Calu3 (cell line): ENCODE results near the gene GRM1. TPM values are rescaled to one million over a fixed set of nuclear protein-coding genes. Genes with fewer than 3 reads are reported as not detected.

Source experiments
- BruUV-seq: library from RNA; stranded (reverse); fragments of 400-500 nt; replicated peaks from 2 replicates; lab custom pipeline; 2021; lab: Mats Ljungman, UMichigan
- CTCF ChIA-PET: fragments of 300-600 bp; sonication (Branson Sonifier 250); formaldehyde crosslinking; loops from one replicate; lab custom pipeline; 2022; ENCODE audit warnings: antibody characterized with exemption; lab: Charles Lee
- DNase-seq: peaks from one replicate; pipeline ENCODE4 v3.0.0; 2022
- H3K27ac Mint-ChIP-seq: one replicate; pipeline ENCODE4 v1.8.0; 2022; ENCODE audit warnings: mixed read lengths; ENCODE audit not compliant: unreplicated experiment
- H3K27me3 Mint-ChIP-seq: one replicate; pipeline ENCODE4 v1.8.0; 2022; ENCODE audit warnings: mixed read lengths; ENCODE audit not compliant: unreplicated experiment
- H3K36me3 Mint-ChIP-seq: one replicate; pipeline ENCODE4 v1.8.0; 2022; ENCODE audit warnings: mild to moderate bottlenecking, moderate library complexity, mixed read lengths; ENCODE audit not compliant: insufficient read depth, unreplicated experiment
- H3K4me1 Mint-ChIP-seq: one replicate; pipeline ENCODE4 v1.8.0; 2022; ENCODE audit warnings: mild to moderate bottlenecking, low read depth, mixed read lengths; ENCODE audit not compliant: unreplicated experiment
- H3K4me3 Mint-ChIP-seq: one replicate; pipeline ENCODE4 v1.8.0; 2022; ENCODE audit warnings: mild to moderate bottlenecking, low read depth, moderate library complexity, mixed read lengths; ENCODE audit not compliant: unreplicated experiment
- H3K9me3 Mint-ChIP-seq: one replicate; pipeline ENCODE4 v1.8.0; 2022; ENCODE audit warnings: low read depth, mixed read lengths; ENCODE audit not compliant: unreplicated experiment
- CTCF ChIP-seq: fragments of 200-600 bp; IDR thresholded peaks from one replicate; pipeline ENCODE4 v1.8.0; 2022; ENCODE audit warnings: antibody characterized with exemption; ENCODE audit not compliant: unreplicated experiment
- intact Hi-C: fragments of 100-400 bp; cut with micrococcal nuclease; formaldehyde crosslinking; loops from one replicate; pipeline ENCODE4 v1.10.0; 2022; ENCODE audit not compliant: unreplicated experiment
- total RNA-seq: library from RNA; stranded (reverse); gene quantifications from 2 replicates; pipeline ENCODE4 v1.2.3, GENCODE V29; 2022

GRM1 gene
- total RNA-seq, 1 experiment from 2014 or later: not detected

DNA sequence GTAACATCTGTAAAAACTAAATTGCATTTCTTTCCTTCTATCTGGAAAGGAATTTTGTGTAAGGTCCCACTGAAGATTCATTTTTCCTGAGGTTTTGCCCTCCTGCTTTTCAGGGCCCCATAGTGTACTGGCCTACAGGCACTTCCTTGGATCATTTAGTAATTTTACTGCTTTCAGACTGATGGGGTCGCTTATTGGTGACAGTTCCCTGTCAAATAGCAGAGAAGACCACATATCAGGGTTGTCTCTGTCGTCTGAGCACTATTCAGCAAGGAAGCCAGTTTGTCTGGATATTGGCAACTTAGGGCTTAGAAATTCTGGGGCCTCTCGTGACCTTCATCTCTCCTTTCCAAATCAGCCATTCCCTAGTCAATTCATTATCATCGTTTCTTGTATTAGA is 3.5 kb downstream of the GRM1 start:
- DNase-seq: no peak
- no peaks in the 10 kb centered on the region for H3K27me3 Mint-ChIP-seq
- H3K4me3 Mint-ChIP-seq: no peak overlapping the region
- H3K4me1 Mint-ChIP-seq: no peaks in the 10 kb centered on the region
- intact Hi-C loops: no loop called here
- no TSS peak for BruUV-seq
- H3K27ac Mint-ChIP-seq: no peak overlapping the region
- no peaks in the 10 kb centered on the region for H3K36me3 Mint-ChIP-seq
- CTCF ChIA-PET: no interaction called here
- TF ChIP-seq CTCF: no peak
- no peaks in the 10 kb centered on the region for H3K9me3 Mint-ChIP-seq

GRCh38 chr6:146040360-146040759 is 11.5 kb downstream of the GRM1 start:
- DNase-seq: no peak
- Mint-ChIP-seq H3K36me3 (no peaks in the 10 kb centered on the region), H3K27me3 (no peaks in the 10 kb centered on the region), H3K27ac (no peak overlapping the region), H3K9me3 (no peaks in the 10 kb centered on the region), H3K4me1 (no peaks in the 10 kb centered on the region), H3K4me3 (no peak overlapping the region)
- intact Hi-C loops: loop anchor here (2.0 to 10.0 kb wide), 4 partner anchors 494 to 1247 kb away; no protein-coding TSS in a partner anchor
- no TSS peak for BruUV-seq
- TF ChIP-seq CTCF: no peak
- CTCF ChIA-PET: interaction anchor here (1.2 kb wide), 1 partner anchor 660 kb away, joined by 4 read pairs; no protein-coding TSS in a partner anchor

- BruUV-seq: no TSS peak
- TF ChIP-seq CTCF: peak; percentile 31
- CTCF ChIA-PET: interaction anchor here (0.8 to 1.3 kb wide), 4 partner anchors 28 to 731 kb away, joined by 3 to 4 read pairs (median 4); no protein-coding TSS in a partner anchor
- no peaks in the 10 kb centered on the region for H3K4me1 Mint-ChIP-seq
- H3K27ac Mint-ChIP-seq: no peak overlapping the region
- peak; percentile 32 for DNase-seq
- H3K36me3 Mint-ChIP-seq: no peaks in the 10 kb centered on the region
- H3K27me3 Mint-ChIP-seq: no peaks in the 10 kb centered on the region
- no peaks in the 10 kb centered on the region for H3K9me3 Mint-ChIP-seq
- intact Hi-C loops: loop anchor here (2.0 to 10.0 kb wide), 4 partner anchors 494 to 1246 kb away; no protein-coding TSS in a partner anchor
- H3K4me3 Mint-ChIP-seq: no peak overlapping the region
Observed at GRCh38 chr6:146041282-146041681, 12.4 kb downstream of the GRM1 start.

DNA sequence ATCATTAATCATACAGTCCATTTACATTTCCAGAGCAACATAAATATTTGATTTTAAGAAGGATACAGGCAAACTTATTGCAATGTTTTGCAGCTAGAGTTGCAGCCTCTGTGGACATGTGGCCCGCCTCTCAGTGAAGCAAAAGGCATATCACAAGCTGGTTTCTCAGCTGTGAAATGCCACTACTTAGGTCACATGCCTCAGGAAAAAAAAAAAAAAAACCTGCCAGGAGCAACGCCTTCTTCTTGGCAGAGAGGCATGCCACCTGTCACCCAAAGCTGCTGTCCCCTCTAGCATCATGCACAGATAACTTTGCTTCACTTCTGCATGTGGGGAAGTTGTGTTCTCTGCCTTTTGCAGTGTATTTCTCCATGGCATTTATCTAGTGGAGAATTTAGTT is 18.5 kb downstream of the GRM1 start:
- Mint-ChIP-seq H3K27ac (no peak overlapping the region), H3K4me1 (peaks cover 1% of the 10 kb centered on the region), H3K9me3 (no peaks in the 10 kb centered on the region), H3K36me3 (no peaks in the 10 kb centered on the region), H3K4me3 (no peak overlapping the region), H3K27me3 (no peaks in the 10 kb centered on the region)
- intact Hi-C loops: loop anchor here (10.0 kb wide), 1 partner anchor 487 kb away; no protein-coding TSS in a partner anchor
- BruUV-seq: no TSS peak
- CTCF ChIA-PET: interaction anchor here (0.6 kb wide), 1 partner anchor 774 kb away, joined by 3 read pairs; no protein-coding TSS in a partner anchor
- no peak for TF ChIP-seq CTCF
- DNase-seq: no peak
